NCI-H1694 (cell line): ENCODE results near the gene UQCRQ.

Source experiments
- DNase-seq: peaks from one replicate; lab custom pipeline; 2025; lab: John Stamatoyannopoulos, UW

The UQCRQ gene

GRCh38 chr5:132866342-132867045 is at the start of gene UQCRQ, which contains the start of gene GDF9:
Gene UQCRQ, plus strand, starts transcription at chr5:132866642. Its CDS starts 240 bp downstream, at chr5:132866882.
Gene GDF9, minus strand, starts transcription at chr5:132866469. Its CDS starts 1,936 bp downstream, at chr5:132864533.
- peak; percentile 97 for DNase-seq

- DNase-seq = no peak
Observed at GRCh38 chr5:132817011-132817410, 49.4 kb upstream of the UQCRQ start.

- no peak for DNase-seq
Observed at GRCh38 chr5:132819468-132819867, 47.0 kb upstream of the UQCRQ start.

- DNase-seq = peak; percentile 88
Observed at GRCh38 chr5:132820162-132820754, 46.2 kb upstream of the UQCRQ start.

GRCh38 chr5:132821350-132821749 is 45.1 kb upstream of the UQCRQ start:
- no peak for DNase-seq

- peak; percentile 71 for DNase-seq
Observed at GRCh38 chr5:132821791-132822190, 44.7 kb upstream of the UQCRQ start.

- DNase-seq = no peak
Observed at GRCh38 chr5:132822650-132823480, 43.6 kb upstream of the UQCRQ start.

GRCh38 chr5:132823481-132824050 is 42.9 kb upstream of the UQCRQ start:
- no peak for DNase-seq

GRCh38 chr5:132824426-132824825 is 42.0 kb upstream of the UQCRQ start:
- no peak for DNase-seq

- DNase-seq = no peak
Observed at GRCh38 chr5:132825033-132825833, 41.2 kb upstream of the UQCRQ start.

GRCh38 chr5:132825834-132826391 is 40.5 kb upstream of the UQCRQ start:
- no peak for DNase-seq

GRCh38 chr5:132826424-132827082 is 39.9 kb upstream of the UQCRQ start:
- no peak for DNase-seq

GRCh38 chr5:132827943-132828673 is 38.3 kb upstream of the UQCRQ start:
- DNase-seq = no peak

- no peak for DNase-seq
Observed at GRCh38 chr5:132828846-132829494, 37.5 kb upstream of the UQCRQ start.

GRCh38 chr5:132829742-132830435 is 36.6 kb upstream of the UQCRQ start:
- peak; percentile 21 for DNase-seq

- DNase-seq = no peak
Observed at GRCh38 chr5:132830436-132831094, 35.9 kb upstream of the UQCRQ start, which contains the start of gene SHROOM1. Gene SHROOM1, minus strand, starts transcription at chr5:132830647. Its CDS starts 4,507 bp downstream, at chr5:132826140.

GRCh38 chr5:132831095-132831860 is 35.2 kb upstream of the UQCRQ start:
- DNase-seq = no peak
